H1 (cell line): ENCODE results near the gene NAA38. TPM values are rescaled to one million over a fixed set of nuclear protein-coding genes. Genes with fewer than 3 reads are reported as not detected.

ENCODE experiments used
- ASH2L ChIP-seq: fragments of 200-600, 300-600 bp; sonication (generic); IDR thresholded peaks from one replicate; pipeline ENCODE4 v1.7.1; 2017; ENCODE audit warnings: low read length
- ATF3 ChIP-seq: IDR thresholded peaks from 2 replicates; pipeline ENCODE4 v1.6.1; 2011; ENCODE audit warnings: low read depth, mild to moderate bottlenecking, low read length; ENCODE audit not compliant: insufficient read depth
- CBX8 ChIP-seq: fragments of 300-800, 300-1000 bp; sonication (generic); IDR thresholded peaks from 2 replicates; pipeline ENCODE4 v1.7.1; 2016; ENCODE audit warnings: low read depth, low read length, borderline replicate concordance
- CREB1 ChIP-seq: IDR thresholded peaks from 2 replicates; pipeline ENCODE4 v1.6.1; 2012; ENCODE audit warnings: inconsistent platforms
- CTCF ChIP-seq, 3 experiments: IDR thresholded peaks; 1 replicate in 2 of 3; 2 replicates in 1 of 3; pipeline versions ENCODE4 v1.5.1 to v1.6.1; 2011; ENCODE audit warnings: low read length in 3 of 3, mild to moderate bottlenecking in 3 of 3, inconsistent platforms in 2 of 3, low read depth in 1 of 3, moderate library complexity in 1 of 3; ENCODE audit not compliant: insufficient read depth in 1 of 3; ENCODE audit errors: control extremely low read depth in 1 of 3
- EGR1 ChIP-seq: IDR thresholded peaks from 2 replicates; pipeline ENCODE4 v1.6.1; 2011; ENCODE audit warnings: low read depth, low read length, borderline replicate concordance
- JUN ChIP-seq: IDR thresholded peaks from 2 replicates; pipeline ENCODE4 v1.6.1; 2011; ENCODE audit warnings: low read depth, mild to moderate bottlenecking, improper control_type of control experiment, low read length
- JUND ChIP-seq: IDR thresholded peaks from 2 replicates; pipeline ENCODE4 v1.6.1; 2011; ENCODE audit warnings: mild to moderate bottlenecking, improper control_type of control experiment, low read length
- KDM5A ChIP-seq: fragments of 200-600 bp; IDR thresholded peaks from 2 replicates; pipeline ENCODE4 v1.7.1; 2012; ENCODE audit warnings: mild to moderate bottlenecking, low read length, inconsistent platforms, mixed read lengths
- MAFK ChIP-seq: IDR thresholded peaks from 2 replicates; pipeline ENCODE4 v1.6.1; 2012; ENCODE audit warnings: low read depth, mild to moderate bottlenecking, improper control_type of control experiment, low read length
- PHF8 ChIP-seq: fragments of 200-600 bp; sonication (generic); conservative IDR thresholded peaks from 2 replicates; pipeline ENCODE4 v1.7.1; 2012; ENCODE audit warnings: low read depth, mild to moderate bottlenecking, inconsistent platforms, low read length, moderate library complexity
- POU5F1 ChIP-seq: IDR thresholded peaks from 2 replicates; pipeline ENCODE4 v1.6.1; 2011; ENCODE audit warnings: low read depth, mild to moderate bottlenecking, low read length, moderate library complexity
- RFX5 ChIP-seq: IDR thresholded peaks from 2 replicates; pipeline ENCODE4 v1.6.1; 2011; ENCODE audit warnings: low read depth, low read length, improper control_type of control experiment, borderline replicate concordance
- RXRA ChIP-seq: IDR thresholded peaks from 2 replicates; pipeline ENCODE4 v1.6.1; 2011; ENCODE audit warnings: low read depth, mild to moderate bottlenecking, low read length, moderate library complexity; ENCODE audit not compliant: insufficient read depth
- SIN3A ChIP-seq, 2 experiments: IDR thresholded peaks in 1 of 2; conservative IDR thresholded peaks in 1 of 2; 2 replicates each; pipeline ENCODE4 v1.6.1; 2011 to 2012; ENCODE audit warnings: low read length in 2 of 2, improper control_type of control experiment in 1 of 2, low read depth in 1 of 2, mild to moderate bottlenecking in 1 of 2
- SP1 ChIP-seq: IDR thresholded peaks from 2 replicates; pipeline ENCODE4 v1.6.1; 2011; ENCODE audit warnings: low read depth, low read length
- TBP ChIP-seq: IDR thresholded peaks from 2 replicates; pipeline ENCODE4 v1.6.1; 2011; ENCODE audit warnings: low read depth, low read length, improper control_type of control experiment
- TCF12 ChIP-seq: IDR thresholded peaks from 2 replicates; pipeline ENCODE4 v1.6.1; 2011; ENCODE audit warnings: low read depth, mild to moderate bottlenecking, low read length
- TEAD4 ChIP-seq: IDR thresholded peaks from 2 replicates; pipeline ENCODE4 v1.6.1; 2012; ENCODE audit warnings: low read depth, low read length, inconsistent platforms, mixed read lengths
- USF2 ChIP-seq: IDR thresholded peaks from 2 replicates; pipeline ENCODE4 v1.6.1; 2011; ENCODE audit warnings: low read length, improper control_type of control experiment
- polyA plus RNA-seq, 7 experiments: library from polyadenylated mRNA; depleted of rRNA in 3 of 7; stranded (reverse) in 5 of 7; unstranded in 2 of 7; fragments of >200 nt in 5 of 7; fragments of 200-250 nt in 2 of 7; gene quantifications; 1 replicate in 5 of 7; 2 replicates in 1 of 7; 4 replicates in 1 of 7; pipeline versions ENCODE4 v1.2.1 to v1.2.3, GENCODE V29; 2011 to 2013; ENCODE audit warnings: missing spikeins in 2 of 7, mixed read lengths in 2 of 7
- total RNA-seq: library from RNA; stranded (reverse); fragmentation: NEBNext Ultra II Directional; extraction: Animal tissue kit (Norgen Biotek cat#: 25700); gene quantifications from 2 replicates; pipeline ENCODE4 v1.2.1, GENCODE V29; 2021

Gene NAA38
- total and polyA plus RNA-seq, 2 of the 8 experiments (the other 6 are each of a cell fraction or from before 2014, with no cell fraction given), result 30.2 to 109 TPM

GRCh38 chr17:7857713-7858521 lies 558 bp upstream of the NAA38 start, which contains the start of gene CYB5D1 (continued):
- TF ChIP-seq ATF3, result peak; percentile 38; the same call in 1 of the 2 replicates
- peak; percentile 75 to 92; a peak in 2 of 4 replicates for TF ChIP-seq SIN3A (conservative IDR thresholded peaks at IDR 0.05 in 1 of 2, IDR thresholded peaks at IDR 0.05 in 1 of 2; ENCODE audit: low read depth in 1 of 2, low read length in 2 of 2)
- TF ChIP-seq RXRA, result no peak
- TF ChIP-seq CBX8, result no peak
- TF ChIP-seq PHF8, result peak; percentile 46
- TF ChIP-seq RFX5, result no peak
- TF ChIP-seq POU5F1, result no peak
- no peak for TF ChIP-seq EGR1
- no peak for TF ChIP-seq CTCF (IDR thresholded peaks at IDR 0.05; ENCODE audit: control extremely low read depth in 1 of 3, insufficient read depth in 1 of 3, low read depth in 1 of 3, low read length in 3 of 3)
- TF ChIP-seq KDM5A, result no peak
- no peak; the same call in 1 of the 2 replicates for TF ChIP-seq TBP
- TF ChIP-seq JUND, result no peak
- TF ChIP-seq JUN, result no peak
- TF ChIP-seq ASH2L, result peak; percentile 39
- TF ChIP-seq SP1, result peak; percentile 78; the same call in 1 of the 2 replicates
- TF ChIP-seq CREB1, result no peak; the same call in 1 of the 2 replicates
- TF ChIP-seq TCF12, result no peak
- 0 out of 2 replicates have a peak, but pooled peaks have one; percentile 29 for TF ChIP-seq USF2
- TF ChIP-seq MAFK, result no peak
- 0 out of 2 replicates have a peak, but pooled peaks have one; percentile 15 for TF ChIP-seq TEAD4
